Neural cell (in vitro differentiated cells): ENCODE results near the gene KRTAP10-10.

Experiments used
- EP300 ChIP-seq: fragments of 450-650 bp; conservative IDR thresholded peaks from 2 replicates; pipeline ENCODE4 v1.6.1; 2014; ENCODE audit warnings: antibody characterized with exemption, mild to moderate bottlenecking, moderate library complexity; ENCODE audit not compliant: poor library complexity, severe bottlenecking
- EZH2 ChIP-seq: fragments of 200-600, 300-800 bp; shearing (Covaris generic), sonication (generic); IDR thresholded peaks from 2 replicates; pipeline ENCODE4 v1.6.1; 2014; ENCODE audit warnings: antibody characterized with exemption, low read length, borderline replicate concordance, mild to moderate bottlenecking; ENCODE audit not compliant: insufficient read depth, poor library complexity, severe bottlenecking
- MXI1 ChIP-seq: fragments of 450-650 bp; conservative IDR thresholded peaks from 2 replicates; pipeline ENCODE4 v1.6.1; 2014; ENCODE audit warnings: antibody characterized with exemption, mild to moderate bottlenecking; ENCODE audit not compliant: poor library complexity, severe bottlenecking
- POLR2AphosphoS5 ChIP-seq: IDR thresholded peaks from 2 replicates; pipeline ENCODE4 v1.6.1; 2012
- RAD21 ChIP-seq: fragments of 450-650 bp; conservative IDR thresholded peaks from 2 replicates; pipeline ENCODE4 v1.6.1; 2014; ENCODE audit warnings: antibody characterized with exemption, mild to moderate bottlenecking, moderate library complexity
- SMC3 ChIP-seq: fragments of 450-650 bp; conservative IDR thresholded peaks from 2 replicates; pipeline ENCODE4 v1.6.1; 2014; ENCODE audit warnings: antibody characterized with exemption, mild to moderate bottlenecking, moderate library complexity; ENCODE audit not compliant: poor library complexity
- TAF1 ChIP-seq: IDR thresholded peaks from 2 replicates; pipeline ENCODE4 v1.6.1; 2012; ENCODE audit warnings: low read depth
- TF ChIP-seq, protein P1 (sequence below): fragments of 450-650 bp; IDR thresholded peaks from 2 replicates; pipeline ENCODE4 v1.5.1; 2014; ENCODE audit warnings: antibody characterized with exemption, mild to moderate bottlenecking, moderate library complexity; ENCODE audit not compliant: poor library complexity, severe bottlenecking
- TF ChIP-seq, protein P2 (sequence below): IDR thresholded peaks from 2 replicates; pipeline ENCODE4 v1.6.1; 2012; ENCODE audit warnings: borderline replicate concordance

DNA sequence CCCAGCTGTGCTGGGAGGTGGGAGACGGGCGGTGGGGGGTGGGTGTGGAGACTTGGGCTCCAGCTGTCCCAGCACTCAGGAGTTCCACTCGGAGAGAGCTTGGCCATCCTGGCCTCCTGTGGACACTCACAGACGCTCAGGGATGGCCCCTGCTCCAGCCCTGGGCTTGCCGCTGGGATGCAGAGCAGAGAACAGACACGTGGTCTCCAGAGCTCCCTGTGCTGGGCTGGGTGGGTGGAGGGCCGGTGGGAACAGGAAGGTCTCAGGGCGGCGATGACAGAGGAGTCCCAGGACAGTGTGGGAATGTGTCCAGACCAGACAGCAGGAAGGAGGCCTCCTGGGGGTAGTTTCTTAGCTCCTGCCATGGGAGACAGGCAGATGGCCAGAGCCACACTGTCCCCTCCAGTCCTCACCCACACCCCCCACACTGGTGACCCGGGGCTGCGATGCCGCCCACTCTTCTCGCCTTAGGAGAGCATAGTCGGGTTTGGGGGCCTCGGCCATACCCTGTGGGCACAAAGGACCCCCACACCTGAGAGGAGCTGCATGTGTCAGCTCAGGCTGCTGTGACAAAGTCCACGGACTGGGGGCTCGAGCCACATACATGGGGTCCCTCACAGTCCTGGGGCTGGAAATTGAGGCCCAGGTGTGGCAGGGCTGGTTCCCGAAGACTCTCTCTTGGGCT lies 8.3 kb upstream of the KRTAP10-10 start:
- TF ChIP-seq, protein P1, sequence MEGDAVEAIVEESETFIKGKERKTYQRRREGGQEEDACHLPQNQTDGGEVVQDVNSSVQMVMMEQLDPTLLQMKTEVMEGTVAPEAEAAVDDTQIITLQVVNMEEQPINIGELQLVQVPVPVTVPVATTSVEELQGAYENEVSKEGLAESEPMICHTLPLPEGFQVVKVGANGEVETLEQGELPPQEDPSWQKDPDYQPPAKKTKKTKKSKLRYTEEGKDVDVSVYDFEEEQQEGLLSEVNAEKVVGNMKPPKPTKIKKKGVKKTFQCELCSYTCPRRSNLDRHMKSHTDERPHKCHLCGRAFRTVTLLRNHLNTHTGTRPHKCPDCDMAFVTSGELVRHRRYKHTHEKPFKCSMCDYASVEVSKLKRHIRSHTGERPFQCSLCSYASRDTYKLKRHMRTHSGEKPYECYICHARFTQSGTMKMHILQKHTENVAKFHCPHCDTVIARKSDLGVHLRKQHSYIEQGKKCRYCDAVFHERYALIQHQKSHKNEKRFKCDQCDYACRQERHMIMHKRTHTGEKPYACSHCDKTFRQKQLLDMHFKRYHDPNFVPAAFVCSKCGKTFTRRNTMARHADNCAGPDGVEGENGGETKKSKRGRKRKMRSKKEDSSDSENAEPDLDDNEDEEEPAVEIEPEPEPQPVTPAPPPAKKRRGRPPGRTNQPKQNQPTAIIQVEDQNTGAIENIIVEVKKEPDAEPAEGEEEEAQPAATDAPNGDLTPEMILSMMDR, result no peak
- TF ChIP-seq RAD21, result no peak
- TF ChIP-seq EZH2, result no peak
- TF ChIP-seq TAF1, result no peak
- TF ChIP-seq, protein P2, sequence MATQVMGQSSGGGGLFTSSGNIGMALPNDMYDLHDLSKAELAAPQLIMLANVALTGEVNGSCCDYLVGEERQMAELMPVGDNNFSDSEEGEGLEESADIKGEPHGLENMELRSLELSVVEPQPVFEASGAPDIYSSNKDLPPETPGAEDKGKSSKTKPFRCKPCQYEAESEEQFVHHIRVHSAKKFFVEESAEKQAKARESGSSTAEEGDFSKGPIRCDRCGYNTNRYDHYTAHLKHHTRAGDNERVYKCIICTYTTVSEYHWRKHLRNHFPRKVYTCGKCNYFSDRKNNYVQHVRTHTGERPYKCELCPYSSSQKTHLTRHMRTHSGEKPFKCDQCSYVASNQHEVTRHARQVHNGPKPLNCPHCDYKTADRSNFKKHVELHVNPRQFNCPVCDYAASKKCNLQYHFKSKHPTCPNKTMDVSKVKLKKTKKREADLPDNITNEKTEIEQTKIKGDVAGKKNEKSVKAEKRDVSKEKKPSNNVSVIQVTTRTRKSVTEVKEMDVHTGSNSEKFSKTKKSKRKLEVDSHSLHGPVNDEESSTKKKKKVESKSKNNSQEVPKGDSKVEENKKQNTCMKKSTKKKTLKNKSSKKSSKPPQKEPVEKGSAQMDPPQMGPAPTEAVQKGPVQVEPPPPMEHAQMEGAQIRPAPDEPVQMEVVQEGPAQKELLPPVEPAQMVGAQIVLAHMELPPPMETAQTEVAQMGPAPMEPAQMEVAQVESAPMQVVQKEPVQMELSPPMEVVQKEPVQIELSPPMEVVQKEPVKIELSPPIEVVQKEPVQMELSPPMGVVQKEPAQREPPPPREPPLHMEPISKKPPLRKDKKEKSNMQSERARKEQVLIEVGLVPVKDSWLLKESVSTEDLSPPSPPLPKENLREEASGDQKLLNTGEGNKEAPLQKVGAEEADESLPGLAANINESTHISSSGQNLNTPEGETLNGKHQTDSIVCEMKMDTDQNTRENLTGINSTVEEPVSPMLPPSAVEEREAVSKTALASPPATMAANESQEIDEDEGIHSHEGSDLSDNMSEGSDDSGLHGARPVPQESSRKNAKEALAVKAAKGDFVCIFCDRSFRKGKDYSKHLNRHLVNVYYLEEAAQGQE, result no peak
- no peak for TF ChIP-seq MXI1
- no peak for TF ChIP-seq EP300
- no peak for TF ChIP-seq SMC3
- no peak for TF ChIP-seq POLR2AphosphoS5
